ENCODE data around the gene LDB2. TPM values are rescaled to one million over a fixed set of nuclear protein-coding genes. Genes with fewer than 3 reads are reported as not detected.

The LDB2 gene
- total and polyA plus RNA-seq, 2 of the 8 experiments (the other 6 are each of a cell fraction or from before 2014, with no cell fraction given): 57.0 to 140 TPM

DNA sequence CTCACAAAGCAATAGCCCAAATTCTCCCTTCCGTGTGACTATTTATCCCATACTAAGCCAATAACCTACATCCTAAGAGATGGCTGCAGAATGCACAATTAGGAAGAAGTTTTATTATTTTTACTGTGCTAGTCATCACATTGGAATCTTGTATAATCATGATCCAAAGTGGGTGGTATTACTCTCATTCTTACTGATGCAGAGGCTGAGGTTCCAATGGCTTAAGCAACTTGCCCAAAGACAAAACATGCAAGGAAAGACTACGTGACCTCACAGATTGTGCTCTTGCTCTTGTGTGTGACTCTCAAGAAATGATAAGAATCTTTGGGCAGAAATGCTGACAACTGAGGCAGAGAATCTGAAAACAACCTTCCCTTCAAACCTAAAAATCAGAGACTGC lies 212.2 kb downstream of the LDB2 start:
- no peak overlapping the region for H2AK5ac ChIP-seq (ENCODE audit: low read depth, low read length)
- H3K4me3 ChIP-seq (ENCODE audit: extremely low read depth in 1 of 4, insufficient read depth in 2 of 4, low read depth in 3 of 4, low read length in 4 of 4): no peak overlapping the region
- WGBS, 2 experiments (ENCODE audit: extremely low coverage in 1 of 2, insufficient coverage in 1 of 2, insufficient read length in 1 of 2, insufficient replicate concordance in 2 of 2, low coverage in 1 of 2, low lambda C conversion rate in 2 of 2, missing lambda C conversion rate in 1 of 2): 95% methylated on average over 2 of the region's 2 CpGs; no CpG with 5 or more reads in 1 of the 2 experiments
- H3K56ac ChIP-seq (replicated peaks; ENCODE audit: insufficient read length, low read depth, low read length): no peak overlapping the region
- no peak overlapping the region for H2BK120ac ChIP-seq (replicated peaks; ENCODE audit: low read depth, low read length)
- H2AFZ ChIP-seq (ENCODE audit: low read length): no peak overlapping the region
- no peak overlapping the region for H3K27ac ChIP-seq (ENCODE audit: low read depth, low read length)
- FAIRE-seq (no peak), DNase-seq (ENCODE audit: low read depth in 1 of 2, low spot score in 2 of 2) (no peak)
- no peak overlapping the region for H4K8ac ChIP-seq (ENCODE audit: extremely low read depth, insufficient read depth, low read length)
- no peaks in the 10 kb centered on the region for H3K9me3 ChIP-seq (ENCODE audit: insufficient read depth in 2 of 2, low read depth in 1 of 2, low read length in 1 of 2)
- H4K5ac ChIP-seq (ENCODE audit: insufficient read length, low read depth, low read length): no peak overlapping the region
- no peaks in the 10 kb centered on the region for H3K23me2 ChIP-seq (ENCODE audit: low read depth, low read length)
- H2BK12ac ChIP-seq (ENCODE audit: low read depth, low read length): no peak overlapping the region
- H3K27me3 ChIP-seq (replicated peaks in 1 of 4; ENCODE audit: control insufficient read depth in 3 of 4, extremely low read depth in 1 of 4, insufficient read depth in 3 of 4, low read length in 3 of 4): no peaks in the 10 kb centered on the region
- ChIA-PET POLR2A (ENCODE audit: partially characterized antibody) (no interaction called here), CTCF (ENCODE audit: partially characterized antibody) (no interaction called here)
- no peak for TF ChIP-seq BACH1 (IDR thresholded peaks at IDR 0.05; ENCODE audit: low read length)
- no peak for TF ChIP-seq SIN3A (conservative IDR thresholded peaks at IDR 0.05 in 1 of 2, IDR thresholded peaks at IDR 0.05 in 1 of 2; ENCODE audit: low read depth in 1 of 2, low read length in 2 of 2)
- TF ChIP-seq BCL11A (IDR thresholded peaks at IDR 0.05; ENCODE audit: low read depth in 2 of 2, low read length in 2 of 2): no peak
- no peaks in the 10 kb centered on the region for H3K79me2 ChIP-seq (ENCODE audit: control insufficient read depth in 1 of 2, insufficient read depth in 2 of 2, low read length in 2 of 2)
- no peaks in the 10 kb centered on the region for H4K20me1 ChIP-seq (replicated peaks in 1 of 2; ENCODE audit: control insufficient read depth in 1 of 2, insufficient read depth in 2 of 2, low read length in 2 of 2)
- H3K14ac ChIP-seq (ENCODE audit: insufficient read length): no peak overlapping the region
- H3K18ac ChIP-seq (ENCODE audit: extremely low read depth, low read length): no peak overlapping the region
- H2BK5ac ChIP-seq (ENCODE audit: low read depth, low read length): no peak overlapping the region
- H3K4me1 ChIP-seq (replicated peaks in 1 of 4; ENCODE audit: control insufficient read depth in 3 of 4, insufficient read depth in 4 of 4, low read length in 3 of 4): peaks cover 0 to 2% (median 0%) of the 10 kb centered on the region in 4 experiments; a peak in 2 of 7 replicates
- H3K4ac ChIP-seq (replicated peaks; ENCODE audit: insufficient read length, low read depth, low read length): no peak overlapping the region
- no peak overlapping the region for H3K9ac ChIP-seq (replicated peaks in 1 of 4; ENCODE audit: extremely low read depth in 1 of 4, low read depth in 3 of 4, low read length in 3 of 4)
- no peaks in the 10 kb centered on the region; a peak in 1 of 8 replicates for H3K36me3 ChIP-seq (ENCODE audit: control insufficient read depth in 2 of 4, insufficient read depth in 4 of 4, low read length in 3 of 4)
- H2BK20ac ChIP-seq (ENCODE audit: low read length): no peak overlapping the region
- H3K23ac ChIP-seq (ENCODE audit: insufficient read length): no peak overlapping the region
- no peak overlapping the region for H4K91ac ChIP-seq (replicated peaks; ENCODE audit: insufficient read length, low read length)
- no peak overlapping the region for H3K4me2 ChIP-seq (ENCODE audit: insufficient read depth in 1 of 2, low read depth in 2 of 2, low read length in 2 of 2)
- H2BK15ac ChIP-seq (ENCODE audit: low read length): no peak overlapping the region
- no peaks in the 10 kb centered on the region for H3K79me1 ChIP-seq (ENCODE audit: low read depth, low read length)

All from H1 (cell line).